K562 (cell line): ENCODE results near the gene BCL2L13. TPM values are rescaled to one million over a fixed set of nuclear protein-coding genes. Genes with fewer than 3 reads are reported as not detected.
A peak's percentile ranks its signal among the peaks of the same experiment; 100 is the strongest.

Experiments used
- ATAC-seq: fragments of 200-7000 bp; cut with Tn5 transposase; 3 replicates; pipeline ENCODE4 v1.9.1; 2020; ENCODE audit warnings: moderate library complexity
- BruUV-seq: library from RNA; stranded (reverse); fragments of 400-500 nt; replicated peaks from 2 replicates; lab custom pipeline; 2021; lab: Mats Ljungman, UMichigan
- CTCF ChIA-PET: fragments of 300-600 bp; formaldehyde crosslinking; extraction: SDS; loops from one replicate; lab custom pipeline; 2021; ENCODE audit warnings: low intra/inter-chr PET ratio; lab: Yijun Ruan, JAX
- POLR2A ChIA-PET: fragments of 300-600, 350-650 bp; sonication (Branson Sonifier 250); formaldehyde crosslinking; extraction: SDS; loops from one replicate; lab custom pipeline; 2021; ENCODE audit warnings: antibody characterized with exemption, inconsistent platforms; lab: Yijun Ruan, JAX
- DNase-seq, 4 experiments: peaks; one replicate each; pipeline versions ENCODE4 v3.0.0 to v3.0.0-alpha.2; 2011 to 2018; ENCODE audit warnings: low spot score in 3 of 4, mixed read lengths in 3 of 4; ENCODE audit errors: extremely low read depth in 1 of 4
- FAIRE-seq: peaks from 2 replicates; lab custom pipeline; 2011; peaks lifted over from hg19 to GRCh38; lab: Jason Lieb, UNC
- H2AFZ ChIP-seq: 2 replicates; pipeline ENCODE4 v1.6.0; 2011; ENCODE audit warnings: low read depth, low read length, control low read depth, inconsistent platforms
- H3K27ac ChIP-seq: fragments of 200-600 bp; 3 replicates; pipeline ENCODE4 v1.8.0; 2011; ENCODE audit warnings: low read depth, mild to moderate bottlenecking, control low read depth, inconsistent platforms, low read length, moderate library complexity, mixed read lengths; ENCODE audit errors: extremely low read depth
- H3K27me3 ChIP-seq, 2 experiments: fragments of 300-600 bp in 1 of 2; 2 replicates in 1 of 2; 3 replicates in 1 of 2; pipeline versions ENCODE4 v1.6.0 to v1.8.0; 2011; ENCODE audit warnings: inconsistent platforms in 2 of 2, low read length in 2 of 2, mild to moderate bottlenecking in 1 of 2, mixed read lengths in 1 of 2, moderate library complexity in 1 of 2; ENCODE audit not compliant: control insufficient read depth in 2 of 2, insufficient read depth in 2 of 2
- H3K36me3 ChIP-seq: fragments of 300-600 bp; 3 replicates; pipeline ENCODE4 v1.8.0; 2011; ENCODE audit warnings: mild to moderate bottlenecking, low read length, inconsistent platforms; ENCODE audit not compliant: control insufficient read depth, insufficient read depth
- H3K4me1 ChIP-seq, 2 experiments: fragments of 200-600 bp in 1 of 2; replicated peaks in 1 of 2; 2 replicates in 1 of 2; 3 replicates in 1 of 2; pipeline versions ENCODE4 v1.5.1 to v1.8.0; 2011; ENCODE audit warnings: inconsistent platforms in 2 of 2, low read length in 2 of 2, mild to moderate bottlenecking in 1 of 2, mixed read lengths in 1 of 2, moderate library complexity in 1 of 2; ENCODE audit not compliant: control insufficient read depth in 2 of 2, insufficient read depth in 2 of 2
- H3K4me2 ChIP-seq: 2 replicates; pipeline ENCODE4 v1.6.1; 2011; ENCODE audit warnings: low read length, control low read depth, inconsistent platforms, mixed read lengths; ENCODE audit not compliant: insufficient read depth
- H3K4me3 ChIP-seq: fragments of 200-600 bp; sonication (generic), shearing (Covaris generic); 2 replicates; pipeline ENCODE4 v1.5.1; 2016; ENCODE audit warnings: control low read depth, inconsistent platforms
- H3K79me2 ChIP-seq: fragments of 200-600 bp; 3 replicates; pipeline ENCODE4 v1.8.0; 2011; ENCODE audit warnings: low read length, inconsistent platforms; ENCODE audit not compliant: control insufficient read depth, insufficient read depth
- H3K9ac ChIP-seq, 2 experiments: 2 replicates each; pipeline versions ENCODE4 v1.6.0 to v1.6.1; 2011; ENCODE audit warnings: low read depth in 2 of 2, low read length in 2 of 2, control low read depth in 1 of 2, inconsistent platforms in 1 of 2, mild to moderate bottlenecking in 1 of 2, mixed read lengths in 1 of 2; ENCODE audit not compliant: insufficient read depth in 1 of 2
- H3K9me1 ChIP-seq: one replicate; pipeline ENCODE4 v1.6.0; 2011; ENCODE audit warnings: inconsistent platforms, mild to moderate bottlenecking, low read length, moderate library complexity; ENCODE audit not compliant: control insufficient read depth, insufficient read depth
- H3K9me3 ChIP-seq: replicated peaks from 2 replicates; pipeline ENCODE4 v1.5.1; 2011; ENCODE audit warnings: low read depth, low read length, inconsistent platforms; ENCODE audit not compliant: control insufficient read depth, insufficient read depth
- H4K20me1 ChIP-seq: replicated peaks from 2 replicates; pipeline ENCODE4 v1.6.1; 2011; ENCODE audit warnings: low read length, inconsistent platforms, mixed read lengths; ENCODE audit not compliant: control insufficient read depth, insufficient read depth
- L3MBTL2 ChIP-seq: fragments of 450-650 bp; IDR thresholded peaks from 2 replicates; pipeline ENCODE4 v1.6.1; 2016; ENCODE audit warnings: mild to moderate bottlenecking, moderate library complexity
- MYC ChIP-seq, 2 experiments: fragments of 250-450 bp in 1 of 2; sonication (Bioruptor Pico) in 1 of 2; IDR thresholded peaks; 2 replicates each; pipeline versions ENCODE4 v1.5.1 to v1.6.1; 2012 to 2021; ENCODE audit warnings: low read depth in 2 of 2, borderline replicate concordance in 1 of 2, improper control_type of control experiment in 1 of 2, low read length in 1 of 2, mild to moderate bottlenecking in 1 of 2, moderate library complexity in 1 of 2
- PTTG1 ChIP-seq: fragments of 450-650 bp; IDR thresholded peaks from 2 replicates; pipeline ENCODE4 v1.6.1; 2016; ENCODE audit warnings: low read depth, mild to moderate bottlenecking, missing genetic modification characterization, missing compliant biosample characterization
- RBM22 ChIP-seq: fragments of 200-400 bp; formaldehyde crosslinking; IDR thresholded peaks from 2 replicates; pipeline ENCODE4 v1.6.1; 2018; ENCODE audit warnings: low read length, low read depth; ENCODE audit not compliant: poor library complexity, severe bottlenecking
- RBM25 ChIP-seq: fragments of 200-400 bp; formaldehyde crosslinking; IDR thresholded peaks from 2 replicates; pipeline ENCODE4 v1.6.1; 2018; ENCODE audit warnings: low read length, low read depth, moderate library complexity; ENCODE audit not compliant: severe bottlenecking
- SIN3A ChIP-seq, 2 experiments: fragments of 150-350 bp in 1 of 2; IDR thresholded peaks; 2 replicates each; pipeline ENCODE4 v1.6.1; 2011 to 2016; ENCODE audit warnings: borderline replicate concordance in 2 of 2, low read depth in 2 of 2, low read length in 2 of 2, mild to moderate bottlenecking in 2 of 2, moderate library complexity in 2 of 2; ENCODE audit not compliant: control insufficient read depth in 1 of 2
- SMARCC2 ChIP-seq: fragments of 450-650 bp; IDR thresholded peaks from 2 replicates; pipeline ENCODE4 v1.6.1; 2017; ENCODE audit warnings: antibody characterized with exemption, moderate library complexity, mild to moderate bottlenecking, low read depth
- TRIM28 ChIP-seq: fragments of 450-650 bp; IDR thresholded peaks from 2 replicates; pipeline ENCODE4 v1.6.1; 2017
- ZBTB11 ChIP-seq, 3 experiments: fragments of 200-800 bp in 1 of 3; fragments of 250-450 bp in 1 of 3; fragments of 450-650 bp in 1 of 3; sonication (Bioruptor Pico) in 1 of 3; sonication (Bioruptor generic) in 1 of 3; formaldehyde crosslinking in 1 of 3; IDR thresholded peaks; 2 replicates each; pipeline versions ENCODE4 v1.6.1 to v1.8.0; 2016 to 2022; ENCODE audit warnings: mild to moderate bottlenecking in 2 of 3, missing genetic modification characterization in 2 of 3, missing compliant biosample characterization in 1 of 3, moderate library complexity in 1 of 3
- ZNF146 ChIP-seq: IDR thresholded peaks from one replicate; pipeline ENCODE4 v1.6.1; 2018; ENCODE audit warnings: missing compliant biosample characterization; ENCODE audit not compliant: unreplicated experiment
- ZNF277 ChIP-seq: fragments of 250-450 bp; sonication (Bioruptor Pico); IDR thresholded peaks from 2 replicates; pipeline ENCODE4 v1.8.0; 2022; ENCODE audit warnings: inconsistent platforms, mild to moderate bottlenecking, moderate library complexity, borderline replicate concordance
- WGBS: fragments of 100-300 bp; shearing (Covaris generic); methylation state at CpG from one replicate; pipeline ENCODE4 v1.1.6; 2016; ENCODE audit warnings: low coverage, mixed read lengths; ENCODE audit not compliant: insufficient coverage; ENCODE audit errors: missing lambda C conversion rate; 5-methylcytosine and 5-hydroxymethylcytosine counted together
- in situ Hi-C: fragments of 300-500 bp; cut with MboI; formaldehyde crosslinking; loops from 4 replicates; pipeline ENCODE4 v1.15.0; 2018; ENCODE audit warnings: inconsistent platforms, mixed read lengths
- intact Hi-C: fragments of 100-400 bp; cut with micrococcal nuclease; formaldehyde crosslinking; loops from 2 replicates; pipeline ENCODE4 v1.14.2; 2022
- polyA plus RNA-seq, 8 experiments: library from polyadenylated mRNA; depleted of rRNA in 4 of 8; stranded (reverse) in 5 of 8; unstranded in 3 of 8; fragments of >200 nt; fragmentation: Nextera tagmentation in 2 of 8; fragmentation: Illumina TruSeq in 1 of 8; extraction: Ambion mirVana in 2 of 8; extraction: Trizol in 1 of 8; gene quantifications; 2 replicates each; pipeline versions ENCODE4 v1.2.1 to v1.2.3, GENCODE V29; 2011 to 2014; ENCODE audit warnings: inconsistent platforms in 1 of 8, missing spikeins in 1 of 8
- total RNA-seq, 7 experiments: library from RNA; depleted of rRNA in 6 of 7; stranded (reverse); fragments of >200 nt in 6 of 7; fragmentation: Illumina TruSeq in 2 of 7; extraction: Trizol in 2 of 7; gene quantifications; 2 replicates each; pipeline versions ENCODE4 v1.2.1 to v1.2.3, GENCODE V29; 2011 to 2021; ENCODE audit warnings: low replicate concordance in 1 of 7

Gene BCL2L13
- total and polyA plus RNA-seq, 9 of the 15 experiments (the other 6 are each of a cell fraction or from before 2014, with no cell fraction given) = 41.5 to 63.4 (median 56.5) TPM

- H3K4me3 ChIP-seq = no peak overlapping the region
- ATAC-seq = no peak
- BruUV-seq = no TSS peak
- TF ChIP-seq ZBTB11 (CRISPR knock-in tag; IDR thresholded peaks at IDR 0.05) = no peak
- TF ChIP-seq SIN3A (IDR thresholded peaks at IDR 0.05; ENCODE audit: borderline replicate concordance in 2 of 2, control insufficient read depth in 1 of 2, low read depth in 2 of 2, low read length in 2 of 2) = no peak
- no peak for TF ChIP-seq RBM25
- TF ChIP-seq SMARCC2 = no peak
- TF ChIP-seq RBM22 = no peak
- no peak for TF ChIP-seq MYC (IDR thresholded peaks at IDR 0.05; ENCODE audit: low read depth, low read length)
- TF ChIP-seq MYC (CRISPR knock-in tag; IDR thresholded peaks at IDR 0.05; ENCODE audit: borderline replicate concordance, low read depth) = no peak
- TF ChIP-seq ZNF277 (CRISPR knock-in tag) = no peak
- TF ChIP-seq ZNF146 (CRISPR knock-in tag) = no peak
- TF ChIP-seq PTTG1 (tag) = no peak
- no peak for TF ChIP-seq TRIM28
- TF ChIP-seq L3MBTL2 = no peak
- TF ChIP-seq, all 486 proteins: peak for 0
- intact Hi-C loops (no loop called here), in situ Hi-C loops (no loop called here)
- ChIA-PET POLR2A (interaction anchor here (0.6 to 2.1 kb wide), 4 partner anchors 10 to 78 kb away, joined by 3 to 7 read pairs (median 4); no protein-coding TSS in a partner anchor), CTCF (no interaction called here)
- H3K79me2 ChIP-seq = no peaks in the 10 kb centered on the region
- H3K9me1 ChIP-seq = no peaks in the 10 kb centered on the region
- H3K36me3 ChIP-seq = peaks cover 44% of the 10 kb centered on the region; the same call in 2 of the 3 replicates
- no peak for FAIRE-seq
- H3K4me2 ChIP-seq = no peak overlapping the region
- H2AFZ ChIP-seq = no peak overlapping the region
- H3K9me3 ChIP-seq = no peaks in the 10 kb centered on the region
- H3K4me1 ChIP-seq = 0 out of 5 replicates have a peak, but pooled peaks cover 0 to 3% of the 10 kb centered on the region in 2 experiments
- 89% methylated on average over 1 of the region's 1 CpG for WGBS
- peak overlapping the region; percentile 35; the same call in 1 of the 3 replicates for H3K27ac ChIP-seq
- no peaks in the 10 kb centered on the region for H4K20me1 ChIP-seq
- H3K9ac ChIP-seq = no peak overlapping the region
- no peaks in the 10 kb centered on the region for H3K27me3 ChIP-seq
- no peak for DNase-seq
These were observed 68.4 kb downstream of the BCL2L13 start for GRCh38 chr22:17706947-17707346.
